ENCODE measurements around the gene TMEM52.

TMEM52 gene

DNA sequence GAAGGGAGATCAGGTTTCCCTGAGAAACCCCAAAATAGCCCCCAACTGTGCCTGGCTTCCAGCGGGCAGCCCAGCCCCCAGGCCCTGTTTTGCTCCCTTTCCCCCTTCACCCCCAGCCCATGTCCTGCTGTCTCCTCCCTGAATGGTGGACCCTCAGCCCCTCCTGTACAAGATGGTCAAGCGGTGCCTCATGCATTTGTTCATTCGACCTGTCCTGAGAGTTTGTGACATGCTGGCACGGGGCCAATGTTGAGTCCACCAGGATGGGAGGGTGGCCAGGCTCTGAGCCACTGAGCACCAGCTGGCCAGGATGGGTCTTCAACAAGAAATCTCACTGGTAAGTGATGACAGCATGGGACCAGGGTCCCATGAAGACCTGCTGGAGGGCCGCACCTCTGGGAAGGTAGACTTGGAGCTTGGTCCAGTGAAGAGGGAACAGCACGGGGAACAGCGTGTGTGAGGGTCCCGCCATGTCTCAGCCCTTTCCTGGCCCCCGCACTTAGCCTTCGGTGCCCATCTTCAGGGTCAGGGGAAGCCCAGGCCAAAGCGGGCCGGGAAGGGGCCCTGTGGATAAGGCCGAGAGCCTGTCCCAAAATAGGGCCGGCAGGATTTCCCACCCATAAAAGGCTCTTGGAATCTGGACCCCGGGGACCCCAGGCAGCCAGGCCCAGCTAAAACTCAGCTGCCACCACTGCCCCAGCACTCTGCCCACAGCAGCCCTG is 3.9 kb downstream of the TMEM52 start, which contains the start of gene CALML6:
Gene CALML6 (plus strand): TSS at position 290 of the 722 bp plus-strand sequence. CDS start 21 bp downstream, at position 311.
- no peak for DNase-seq (ENCODE audit: low read depth)

DNA sequence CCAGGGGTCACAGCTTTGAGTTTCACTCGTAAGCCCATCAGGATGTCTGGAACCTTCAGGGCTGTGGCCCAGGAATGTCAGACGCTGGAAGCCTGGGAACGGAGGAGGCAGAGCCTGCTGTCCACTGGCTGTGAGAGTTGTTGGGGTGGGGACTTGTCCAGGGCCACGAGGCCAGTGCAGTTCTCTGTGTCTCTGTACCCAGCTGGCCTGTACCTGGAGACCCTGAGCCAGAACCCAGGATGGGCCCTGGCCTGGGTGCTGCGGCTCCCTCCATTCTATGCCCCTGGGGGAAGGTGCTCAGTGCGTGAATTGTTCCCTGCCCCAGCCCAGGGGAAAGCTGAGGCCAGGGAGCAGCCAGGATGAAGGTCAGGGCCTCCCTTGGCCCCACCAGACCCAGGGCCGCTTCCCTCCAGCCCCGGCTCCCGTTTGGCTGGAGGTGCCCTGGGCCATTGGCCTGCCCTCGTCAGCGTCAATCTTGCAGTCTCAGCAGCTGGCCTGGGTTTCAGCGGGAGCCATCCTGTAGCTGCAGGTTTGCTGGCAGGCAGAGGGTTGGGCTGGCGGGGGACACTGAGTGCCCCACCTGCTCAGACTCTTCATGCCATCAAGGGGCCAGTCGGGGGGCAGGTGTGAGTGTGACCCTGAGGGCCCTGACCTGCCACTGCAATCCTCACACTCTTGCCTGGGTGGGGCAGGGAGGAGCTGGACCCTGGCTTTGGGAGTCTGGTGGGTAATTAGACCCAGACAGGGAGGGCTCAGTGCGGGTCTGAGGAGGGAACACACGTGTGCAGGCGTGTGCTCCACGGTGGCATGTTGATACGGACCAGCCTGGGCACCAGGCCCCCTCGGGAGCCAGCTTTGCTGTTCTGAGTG is 4.7 kb downstream of the TMEM52 start:
- DNase-seq (ENCODE audit: low read depth), result no peak

DNA sequence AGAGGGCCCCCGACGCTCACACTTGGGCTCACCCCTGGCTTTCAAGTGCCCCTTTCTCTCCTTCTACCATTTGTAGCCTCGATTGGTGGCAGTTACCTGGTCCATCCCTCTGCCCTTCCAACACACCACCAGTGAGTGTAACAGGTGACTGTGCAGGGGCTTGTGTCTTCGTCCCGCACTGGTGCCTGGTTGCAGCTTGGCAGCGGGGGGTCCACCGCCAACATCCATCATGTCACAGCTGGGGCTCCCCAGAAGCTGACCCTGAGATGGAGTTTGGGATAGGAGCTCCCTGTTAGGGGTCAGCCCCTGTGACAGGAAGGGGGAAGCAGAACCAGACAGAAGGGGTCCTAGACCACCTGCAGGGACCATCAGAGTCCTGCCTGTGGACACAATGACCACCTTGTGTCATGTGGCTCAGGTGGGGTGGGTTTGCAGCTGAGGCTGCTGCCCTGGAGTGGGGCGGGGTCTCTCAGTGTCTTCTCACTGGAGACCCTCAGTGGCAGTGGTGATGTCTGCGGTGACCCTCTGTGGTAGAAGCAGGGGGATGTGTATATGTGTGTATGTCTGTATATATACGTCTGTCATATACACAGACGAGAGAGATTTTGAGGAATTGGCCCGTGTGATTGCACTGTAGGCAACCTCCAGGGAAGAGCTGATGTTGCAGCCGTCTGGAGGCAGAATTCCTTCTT is 7.6 kb downstream of the TMEM52 start:
- DNase-seq (ENCODE audit: low read depth), result no peak

- DNase-seq (ENCODE audit: low read depth), result no peak
Measured at GRCh38 chr1:1910651-1911331, 8.3 kb downstream of the TMEM52 start.

DNA sequence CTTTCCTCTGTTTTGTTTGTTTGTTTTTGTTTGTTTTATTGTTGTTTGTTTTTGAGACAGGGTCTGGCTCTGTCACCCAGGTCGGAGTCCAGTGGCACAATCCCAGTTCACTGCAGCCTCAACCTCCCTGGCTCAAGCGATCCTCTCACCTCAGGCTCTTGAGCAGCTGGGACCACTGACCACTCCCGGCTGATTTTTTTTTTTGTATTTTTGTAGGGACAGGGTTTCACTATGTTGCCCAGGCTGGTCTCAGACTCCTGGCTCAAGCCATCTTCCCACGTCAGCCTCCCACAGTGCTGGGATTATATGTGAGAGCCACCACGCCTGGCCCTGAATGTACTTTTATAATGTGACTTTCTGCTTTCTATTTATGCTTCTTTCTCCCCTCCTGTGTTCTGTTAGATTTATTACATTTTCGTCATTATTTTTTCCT is 9.0 kb downstream of the TMEM52 start:
- DNase-seq (ENCODE audit: low read depth), result no peak

GRCh38 chr1:1908506-1908791 is 10.6 kb downstream of the TMEM52 start:
- DNase-seq (ENCODE audit: low read depth), result no peak

GRCh38 chr1:1907098-1907736 is 11.9 kb downstream of the TMEM52 start:
- DNase-seq (ENCODE audit: low read depth), result no peak

- DNase-seq (ENCODE audit: low read depth), result peak; percentile 41
Measured at GRCh38 chr1:1906185-1907097, 12.6 kb downstream of the TMEM52 start.

DNA sequence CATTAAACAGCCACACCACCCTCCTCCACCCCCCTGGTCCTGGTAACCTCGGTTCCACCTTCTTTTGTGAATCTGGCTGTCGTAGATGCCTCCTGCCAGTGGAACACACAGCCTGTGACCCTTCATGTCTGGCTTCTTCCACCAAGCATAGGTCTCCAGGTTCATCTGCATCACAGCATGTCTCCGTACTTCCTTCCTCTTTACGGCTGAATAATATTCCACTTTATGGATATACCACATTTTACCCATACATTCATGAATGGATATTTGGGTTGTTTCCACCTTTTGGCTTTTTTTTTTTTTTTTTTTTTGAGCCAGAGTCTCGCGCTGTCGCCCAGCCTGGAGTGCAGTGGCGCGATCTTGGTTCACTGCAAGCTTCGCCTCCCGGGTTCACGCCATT is 15.9 kb downstream of the TMEM52 start:
- DNase-seq (ENCODE audit: low read depth), result no peak

- no peak for DNase-seq (ENCODE audit: low read depth)
Measured at GRCh38 chr1:1901641-1902294, 17.3 kb downstream of the TMEM52 start.

DNA sequence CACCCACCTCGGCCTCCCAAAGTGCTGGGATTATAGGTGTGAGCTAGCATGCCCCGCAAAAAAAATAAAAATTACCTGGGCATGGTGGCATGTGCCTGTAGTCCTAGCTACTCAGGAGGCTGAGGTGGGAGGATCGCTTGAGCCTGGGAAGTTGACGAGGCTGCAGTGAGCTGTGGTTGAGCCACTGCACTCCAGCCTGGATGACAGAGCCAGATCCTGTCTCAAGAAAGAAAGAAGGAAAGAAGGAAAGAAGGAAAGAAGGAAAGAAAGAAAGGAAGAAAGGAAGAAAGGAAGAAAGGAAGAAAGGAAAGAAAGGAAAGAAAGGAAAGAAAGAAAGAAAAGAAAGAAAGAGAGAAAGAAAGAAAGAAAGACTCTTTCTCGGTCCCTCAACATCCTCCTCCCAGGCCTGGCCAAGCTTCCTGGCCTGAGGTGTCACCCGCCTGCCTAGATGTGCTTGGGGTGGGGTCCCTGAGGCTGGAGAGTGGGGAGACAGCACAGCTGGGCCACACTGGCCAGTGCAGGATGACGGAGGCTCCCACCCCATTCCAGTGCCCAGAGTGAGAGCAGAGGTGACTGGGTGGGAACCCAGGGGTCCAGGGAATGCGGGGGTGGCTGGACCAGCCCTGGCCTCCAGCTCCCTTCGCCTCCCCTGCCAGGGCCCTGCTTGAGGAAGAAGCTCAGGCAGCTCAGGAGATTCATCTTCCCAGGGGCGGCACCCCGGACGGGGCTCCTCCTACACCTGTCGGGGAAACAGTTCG is 18.0 kb downstream of the TMEM52 start:
- no peak for DNase-seq (ENCODE audit: low read depth)

GRCh38 chr1:1899967-1900327 is 19.1 kb downstream of the TMEM52 start:
- no peak for DNase-seq (ENCODE audit: low read depth)

DNA sequence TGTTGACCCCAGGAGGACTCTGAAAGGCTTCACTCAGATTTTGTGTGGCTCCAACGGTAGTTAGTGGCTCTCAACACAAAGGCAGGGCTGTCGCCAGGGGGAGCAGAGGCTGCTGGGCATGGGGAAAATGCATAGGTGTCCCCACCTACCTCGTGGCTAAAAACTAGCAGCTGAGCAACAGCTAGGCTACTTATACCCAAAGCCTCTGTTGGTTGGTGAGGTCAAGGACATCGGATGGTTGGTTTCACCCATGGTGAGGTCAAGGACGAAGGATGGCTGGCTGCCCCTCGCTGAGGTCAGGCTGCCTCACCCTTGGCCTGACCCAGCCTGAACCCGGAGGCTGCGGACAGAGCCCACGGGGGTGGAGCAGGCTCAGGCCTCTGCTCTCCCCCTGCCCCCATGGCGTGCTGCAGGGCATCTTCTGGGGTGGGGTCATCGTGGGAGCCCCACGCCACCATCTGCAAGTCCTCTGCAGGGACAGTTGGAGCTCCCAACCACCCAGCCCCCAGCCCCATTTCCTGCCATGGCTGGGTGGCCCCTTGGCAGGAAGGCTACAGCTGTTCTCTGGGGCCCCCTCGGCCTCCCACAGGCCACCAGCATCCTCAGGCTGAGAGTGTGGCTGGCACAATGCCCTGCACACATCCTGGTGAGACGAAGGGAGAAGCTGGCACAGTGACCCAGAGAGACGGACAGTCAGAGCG is 19.7 kb downstream of the TMEM52 start:
- no peak for DNase-seq (ENCODE audit: low read depth)

GRCh38 chr1:1898246-1898933 is 20.7 kb downstream of the TMEM52 start:
- no peak for DNase-seq (ENCODE audit: low read depth)

GRCh38 chr1:1895456-1896336 is 23.4 kb downstream of the TMEM52 start:
- no peak for DNase-seq (ENCODE audit: low read depth)

- no peak for DNase-seq (ENCODE audit: low read depth)
Measured at GRCh38 chr1:1895060-1895418, 24.0 kb downstream of the TMEM52 start.

DNA sequence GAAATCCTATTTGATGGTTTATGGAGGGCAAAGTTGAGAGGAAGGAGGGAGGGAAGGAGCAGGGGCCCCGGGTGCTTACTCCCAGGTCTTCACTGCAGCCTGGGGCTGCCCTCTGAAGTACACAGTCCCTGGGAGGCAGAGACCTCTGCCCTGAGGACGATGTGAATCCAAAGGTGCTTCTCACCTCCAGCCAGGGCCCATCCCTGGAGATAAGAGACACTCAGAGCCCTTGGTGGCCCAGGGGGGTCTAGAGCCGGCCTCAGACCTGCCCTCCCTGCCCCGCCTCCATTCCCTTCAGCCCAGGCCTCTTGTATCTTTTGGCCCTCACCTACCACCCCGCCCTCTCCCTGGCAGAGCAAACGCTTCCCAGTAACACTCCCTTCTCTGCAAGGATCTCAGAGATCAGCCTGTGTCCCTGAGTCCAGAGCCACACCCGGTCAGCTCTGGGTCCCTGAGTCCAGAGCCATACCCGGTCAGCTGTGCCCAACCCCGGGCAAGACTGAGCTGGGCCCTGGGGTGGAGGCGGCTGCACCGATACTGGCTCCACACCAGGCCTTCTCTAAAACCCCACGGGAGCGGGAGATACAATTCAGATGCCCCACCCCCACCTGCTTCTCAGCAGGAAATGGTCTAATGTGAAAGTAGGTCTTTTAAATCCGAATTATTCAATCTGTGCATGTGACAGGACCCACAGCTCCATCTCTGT is 24.6 kb downstream of the TMEM52 start:
- no peak for DNase-seq (ENCODE audit: low read depth)

All from activated T-helper 1 cell treated with Interleukin-2 at 50 U/mL for 16 hours (primary cell).